Smooth muscle cell of the brain vasculature (primary cell): Measurements from ENCODE around the gene LRRC8E.
A peak's percentile ranks its signal among the peaks of the same experiment; 100 is the strongest.
"Not testable (repeated sequence)": the region's sequence is repeated elsewhere in the genome, so short reads cannot be mapped to it uniquely, and the experiment has no call there.

Source experiments
- DNase-seq: peaks from one replicate; pipeline ENCODE4 v3.0.0-alpha.2; 2012; ENCODE audit warnings: low read depth, low spot score

Gene LRRC8E

GRCh38 chr19:7920519-7921301 lies 32.4 kb downstream of the LRRC8E start:
- DNase-seq, result peak; percentile 94

- DNase-seq, result no peak
Observed at GRCh38 chr19:7921302-7921966, 33.1 kb downstream of the LRRC8E start.

- DNase-seq, result no peak
Observed at GRCh38 chr19:7921967-7922835, 33.9 kb downstream of the LRRC8E start.

- no peak for DNase-seq
Observed at GRCh38 chr19:7922836-7923195, 34.5 kb downstream of the LRRC8E start.

- DNase-seq, result no peak
Observed at GRCh38 chr19:7923295-7924191, 35.2 kb downstream of the LRRC8E start.

- DNase-seq, result no peak
Observed at GRCh38 chr19:7924241-7924640, 35.9 kb downstream of the LRRC8E start.

- no peak for DNase-seq
Observed at GRCh38 chr19:7924651-7925170, 36.4 kb downstream of the LRRC8E start.

GRCh38 chr19:7925171-7925851 lies 37.0 kb downstream of the LRRC8E start:
- DNase-seq, result no peak

- no peak for DNase-seq
Observed at GRCh38 chr19:7926021-7926726, 37.9 kb downstream of the LRRC8E start, which contains the start of gene CTXN1. TSS of gene CTXN1 (minus strand) at chr19:7926135. CDS start at chr19:7925538, 597 bp downstream.

GRCh38 chr19:7926727-7927604 lies 38.7 kb downstream of the LRRC8E start:
- DNase-seq, result no peak

GRCh38 chr19:7927605-7928333 lies 39.5 kb downstream of the LRRC8E start:
- no peak for DNase-seq

GRCh38 chr19:7928334-7928706 lies 40.0 kb downstream of the LRRC8E start:
- DNase-seq, result no peak

GRCh38 chr19:7928741-7929701 lies 40.7 kb downstream of the LRRC8E start:
- DNase-seq, result no peak

- not testable (repeated sequence) for DNase-seq
Observed at GRCh38 chr19:7930030-7930429, 41.7 kb downstream of the LRRC8E start.

GRCh38 chr19:7930765-7931164 lies 42.5 kb downstream of the LRRC8E start:
- no peak for DNase-seq

GRCh38 chr19:7931221-7932061 lies 43.1 kb downstream of the LRRC8E start:
- DNase-seq, result no peak
